T-cell (primary cell): ENCODE data around the gene ZNF582. TPM values are rescaled to one million over a fixed set of nuclear protein-coding genes. Genes with fewer than 3 reads are reported as not detected.
"Not testable (repeated sequence)": the region's sequence is repeated elsewhere in the genome, so short reads cannot be mapped to it uniquely, and the experiment has no call there.

Experiments used
- ATAC-seq, 4 experiments: fragments of 200-7000 bp in 3 of 4; fragments of 150-1000 bp in 1 of 4; cut with Tn5 transposase; replicated peaks in 1 of 4; 1 replicate in 3 of 4; 2 replicates in 1 of 4; pipeline ENCODE4 v1.10.0; 2021; ENCODE audit warnings: moderate library complexity in 3 of 4, mild to moderate bottlenecking in 2 of 4, moderate number of reproducible peaks in 1 of 4
- CTCF ChIA-PET, 2 donors: fragments of 300-600 bp; sonication (Branson Sonifier 250); formaldehyde crosslinking; loops; one replicate each; lab custom pipeline; 2022; ENCODE audit warnings: antibody characterized with exemption in 2 of 2; lab: Charles Lee
- POLR2A ChIA-PET, 2 donors: fragments of 300-600 bp; sonication (Branson Sonifier 250); formaldehyde crosslinking; loops; one replicate each; lab custom pipeline; 2022; ENCODE audit warnings: antibody characterized with exemption in 2 of 2; lab: Charles Lee
- DNase-seq, 35 experiments: peaks; one replicate each; pipeline versions ENCODE4 v3.0.0 to v3.0.0-alpha.2; 2013 to 2023
- H3K27ac ChIP-seq: one replicate; pipeline ENCODE4 v1.5.1; 2013; ENCODE audit warnings: low read length
- H3K27me3 ChIP-seq, 2 experiments: replicated peaks in 1 of 2; 1 replicate in 1 of 2; 2 replicates in 1 of 2; pipeline versions ENCODE4 v1.6.1 to v1.7.0; 2013; ENCODE audit warnings: low read length in 1 of 2, mixed read lengths in 1 of 2; ENCODE audit not compliant: control insufficient read depth in 2 of 2, insufficient read depth in 2 of 2; ENCODE audit errors: extremely low read depth in 1 of 2
- H3K36me3 ChIP-seq, 2 donors: 1 replicate in 1 of 2; 2 replicates in 1 of 2; pipeline versions ENCODE4 v1.6.1 to v1.7.0; 2013; ENCODE audit warnings: low read length in 1 of 2; ENCODE audit not compliant: control insufficient read depth in 2 of 2, insufficient read depth in 1 of 2; ENCODE audit errors: extremely low read depth in 1 of 2
- H3K4me1 ChIP-seq, 2 experiments: 1 replicate in 1 of 2; 2 replicates in 1 of 2; pipeline versions ENCODE4 v1.6.1 to v1.7.0; 2013; ENCODE audit warnings: low read length in 2 of 2, mixed read lengths in 1 of 2; ENCODE audit not compliant: insufficient read depth in 2 of 2, control insufficient read depth in 1 of 2; ENCODE audit errors: extremely low read depth in 1 of 2
- H3K4me3 ChIP-seq, 2 donors: 1 replicate in 1 of 2; 2 replicates in 1 of 2; pipeline versions ENCODE4 v1.5.1 to v1.7.0; 2013; ENCODE audit warnings: mild to moderate bottlenecking in 2 of 2, low read length in 1 of 2, moderate library complexity in 1 of 2; ENCODE audit not compliant: control insufficient read depth in 1 of 2; ENCODE audit errors: extremely low read depth in 1 of 2
- H3K9me3 ChIP-seq: 2 replicates; pipeline ENCODE4 v1.7.0; 2013
- H3K27ac Mint-ChIP-seq, 2 donors: one replicate each; pipeline ENCODE4 v1.8.0; 2020 to 2021; ENCODE audit warnings: mild to moderate bottlenecking in 2 of 2, mixed read lengths in 2 of 2
- H3K27me3 Mint-ChIP-seq, 2 donors: one replicate each; pipeline ENCODE4 v1.8.0; 2021 to 2022; ENCODE audit warnings: mixed read lengths in 2 of 2
- H3K36me3 Mint-ChIP-seq: one replicate; pipeline ENCODE4 v1.8.0; 2021; ENCODE audit warnings: mixed read lengths
- H3K4me1 Mint-ChIP-seq, 3 donors: one replicate each; pipeline ENCODE4 v1.8.0; 2020 to 2022; ENCODE audit warnings: mixed read lengths in 3 of 3, mild to moderate bottlenecking in 1 of 3
- H3K4me3 Mint-ChIP-seq, 3 donors: one replicate each; pipeline ENCODE4 v1.8.0; 2020 to 2022; ENCODE audit warnings: mild to moderate bottlenecking in 3 of 3, mixed read lengths in 3 of 3, moderate library complexity in 3 of 3
- H3K9me3 Mint-ChIP-seq, 3 donors: one replicate each; pipeline ENCODE4 v1.8.0; 2020 to 2022; ENCODE audit warnings: mixed read lengths in 3 of 3
- WGBS: methylation state at CpG from one replicate; pipeline ENCODE4 v1.1.5; 2013; ENCODE audit warnings: missing lambda C conversion rate; ENCODE audit not compliant: insufficient coverage; 5-methylcytosine and 5-hydroxymethylcytosine counted together
- total RNA-seq, 35 experiments: library from RNA in 6 of 35; stranded (reverse) in 6 of 35; fragments of 120-200 nt in 1 of 35; gene quantifications; one replicate each; pipeline versions ENCODE4 v1.2.1 to v1.2.4 and lab custom pipeline; 2013 to 2026

Gene ZNF582
- total RNA-seq, 5 donors from 2014 or later (not counting 1 experiment from before 2014, with no cell fraction given), result 1.6 to 7.9 (median 6.0) TPM

DNA sequence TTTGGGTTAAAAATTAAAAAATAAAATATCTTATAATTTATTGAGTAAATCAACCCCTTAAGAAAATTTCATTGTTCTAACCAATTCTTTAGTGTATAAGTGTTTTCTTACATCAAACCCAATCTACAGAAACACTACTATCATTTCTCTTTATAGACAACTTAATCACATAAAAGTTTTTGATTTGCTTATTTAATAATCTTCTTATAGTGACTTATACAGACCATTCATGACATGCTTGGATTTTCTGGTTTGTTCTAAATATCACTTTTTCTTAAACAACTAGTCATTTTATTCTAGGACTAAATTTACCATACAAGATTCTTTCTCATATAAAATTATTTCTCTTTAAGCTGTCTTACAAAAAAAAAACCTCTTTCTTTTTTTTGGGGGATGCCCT, 51.4 kb downstream of the ZNF582 start:
- Mint-ChIP-seq H3K36me3 (peaks cover 7% of the 10 kb centered on the region), H3K27me3 (peaks cover 8 to 26% of the 10 kb centered on the region in 2 donors), H3K4me3 (no peak overlapping the region), H3K27ac (no peak overlapping the region), H3K9me3 (peaks cover 3 to 14% (median 7%) of the 10 kb centered on the region in 3 donors), H3K4me1 (no peaks in the 10 kb centered on the region)
- DNase-seq, result no peak
- CTCF ChIA-PET, result interaction anchor here in 1 of 2 donors (0.6 kb wide), 1 partner anchor 88 kb away, joined by 4 read pairs; no protein-coding TSS in a partner anchor
- no peaks in the 10 kb centered on the region for H3K9me3 ChIP-seq
- ATAC-seq, result no peak
- no peaks in the 10 kb centered on the region for H3K27me3 ChIP-seq
- H3K4me3 ChIP-seq, result no peak overlapping the region
- POLR2A ChIA-PET, result no interaction called here
- no peaks in the 10 kb centered on the region for H3K4me1 ChIP-seq
- H3K27ac ChIP-seq, result no peak overlapping the region
- H3K36me3 ChIP-seq, result no peaks in the 10 kb centered on the region

DNA sequence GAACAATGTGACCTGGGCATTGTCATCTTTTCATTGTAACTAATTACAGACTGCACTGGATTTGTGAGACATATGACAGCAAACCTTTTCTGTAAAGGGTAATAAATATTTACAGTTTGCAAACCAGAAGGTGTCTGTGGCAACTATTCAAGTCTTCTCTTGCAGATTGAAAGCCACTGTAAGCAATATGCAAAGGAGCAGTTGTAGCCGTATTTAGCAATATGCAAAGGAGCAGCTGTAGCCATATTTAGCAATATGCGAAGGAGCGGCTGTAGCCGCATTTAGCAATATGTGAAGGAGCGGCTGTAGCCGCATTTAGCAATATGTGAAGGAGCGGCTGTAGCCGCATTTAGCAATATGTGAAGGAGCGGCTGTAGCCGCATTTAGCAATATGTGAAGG, 54.3 kb downstream of the ZNF582 start:
- H3K4me1 Mint-ChIP-seq, H3K27me3 ChIP-seq, ATAC-seq, DNase-seq, POLR2A ChIA-PET, H3K4me3 Mint-ChIP-seq, H3K4me3 ChIP-seq, H3K36me3 ChIP-seq, H3K27ac ChIP-seq, H3K36me3 Mint-ChIP-seq, H3K9me3 ChIP-seq, H3K27ac Mint-ChIP-seq, CTCF ChIA-PET, H3K4me1 ChIP-seq: not testable (repeated sequence)
- Mint-ChIP-seq H3K9me3 (peaks cover 3 to 14% (median 7%) of the 10 kb centered on the region in 3 donors), H3K27me3 (peaks cover 8 to 26% of the 10 kb centered on the region in 2 donors)
- WGBS, result 100% methylated on average over 1 of the region's 10 CpGs

DNA sequence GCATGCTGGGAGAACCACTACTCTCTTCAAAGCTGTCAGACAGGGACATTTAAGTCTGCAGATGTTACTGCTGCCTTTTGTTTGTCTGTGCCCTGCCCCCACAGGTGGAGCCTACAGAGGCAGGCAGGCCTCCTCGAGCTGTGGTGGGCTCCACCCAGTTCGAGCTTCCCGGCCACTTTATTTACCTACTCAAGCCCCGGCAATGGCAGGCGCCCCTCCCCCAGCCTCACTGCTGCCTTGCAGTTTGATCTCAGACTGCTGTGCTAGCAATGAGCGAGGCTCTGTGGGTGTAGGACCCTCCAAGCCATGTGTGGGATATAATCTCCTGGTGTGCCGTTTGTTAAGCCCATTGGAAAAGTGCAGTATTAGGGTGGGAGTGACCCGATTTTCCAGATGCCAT, 56.3 kb downstream of the ZNF582 start:
- Mint-ChIP-seq H3K9me3 (peaks cover 2 to 11% (median 7%) of the 10 kb centered on the region in 3 donors), H3K27me3 (peaks cover 11 to 17% of the 10 kb centered on the region in 2 donors)
- CTCF ChIA-PET, DNase-seq, H3K27me3 ChIP-seq, ATAC-seq, H3K27ac ChIP-seq, H3K36me3 ChIP-seq, H3K4me1 Mint-ChIP-seq, H3K4me3 ChIP-seq, H3K4me3 Mint-ChIP-seq, H3K36me3 Mint-ChIP-seq, H3K9me3 ChIP-seq, POLR2A ChIA-PET, H3K4me1 ChIP-seq, H3K27ac Mint-ChIP-seq: not testable (repeated sequence)
- 50% methylated on average over 1 of the region's 8 CpGs for WGBS

GRCh38 chr19:56335371-56335770, 58.0 kb downstream of the ZNF582 start:
- H3K27me3 ChIP-seq, H3K9me3 ChIP-seq, H3K4me3 ChIP-seq, H3K36me3 ChIP-seq, H3K27ac Mint-ChIP-seq, DNase-seq, H3K4me3 Mint-ChIP-seq, H3K4me1 ChIP-seq, H3K36me3 Mint-ChIP-seq, H3K4me1 Mint-ChIP-seq, ATAC-seq, H3K27ac ChIP-seq: not testable (repeated sequence)
- ChIA-PET POLR2A (interaction anchor here in 1 of 2 donors (0.5 kb wide), 1 partner anchor 82 kb away, joined by 3 read pairs; no protein-coding TSS in a partner anchor), CTCF (interaction anchor here in 1 of 2 donors (3.1 kb wide), 1 partner anchor 82 kb away, joined by 78 read pairs; no protein-coding TSS in a partner anchor)
- Mint-ChIP-seq H3K27me3 (peaks cover 12 to 13% of the 10 kb centered on the region in 2 donors), H3K9me3 (peaks cover 2 to 11% (median 3%) of the 10 kb centered on the region in 3 donors)

- Histone ChIP-seq H3K27me3 (no peaks in the 10 kb centered on the region), H3K4me1 (no peaks in the 10 kb centered on the region), H3K9me3 (no peaks in the 10 kb centered on the region), H3K4me3 (no peak overlapping the region), H3K36me3 (no peaks in the 10 kb centered on the region), H3K27ac (no peak overlapping the region)
- POLR2A ChIA-PET, result interaction anchor here in 1 of 2 donors (0.6 kb wide), 1 partner anchor 12 kb away, joined by 3 read pairs; no protein-coding TSS in a partner anchor
- Mint-ChIP-seq H3K36me3 (no peaks in the 10 kb centered on the region), H3K27ac (no peak overlapping the region), H3K9me3 (peaks cover 0 to 8% (median 2%) of the 10 kb centered on the region in 3 donors), H3K4me1 (no peaks in the 10 kb centered on the region), H3K4me3 (no peak overlapping the region), H3K27me3 (peaks cover 9 to 10% of the 10 kb centered on the region in 2 donors)
- peak in 1 of 4 experiments; percentile 50 for ATAC-seq
- CTCF ChIA-PET, result interaction anchor here (0.8 to 3.1 kb wide), 16 partner anchors 14 to 701 kb away, joined by 3 to 78 read pairs (median 5); partner anchors contain the start of gene ZSCAN5A (in 1 of the 2)
- peak in 26 of 35 experiments; percentile 2 to 69 (median 26) for DNase-seq
These were observed 59.8 kb downstream of the ZNF582 start for GRCh38 chr19:56333506-56333905.

Other genes starting within 250 kb of the ZNF582 start
- gene GALP, start 217.5 kb downstream of the ZNF582 start, total RNA-seq, result not detected
- gene ZSCAN5B, start 195.8 kb downstream of the ZNF582 start, total RNA-seq, result not detected
- not detected for gene ZSCAN5C, start 191.3 kb downstream of the ZNF582 start, total RNA-seq
- not detected for gene EDDM13, start 120.8 kb downstream of the ZNF582 start, total RNA-seq
- gene ZSCAN5A, start 78.7 kb downstream of the ZNF582 start, total RNA-seq, result 10 to 100 TPM in 4 of 5 donors, 1 to 10 TPM in 1; 9.5 to 12.7 (median 11.1) TPM
- gene ZNF583, start 10.8 kb upstream of the ZNF582 start, total RNA-seq, result 10 to 100 TPM in 1 of 5 donors, 1 to 10 TPM in 4; 3.3 to 10.7 (median 7.8) TPM
- 1 to 10 TPM in 4 of 5 donors, under 1 TPM in 1; 0.56 to 5.2 (median 1.8) TPM for gene ZNF667, start 83.8 kb upstream of the ZNF582 start, total RNA-seq
- gene ZNF471, start 114.3 kb upstream of the ZNF582 start, total RNA-seq, result 1 to 10 TPM; 1.4 to 3.5 (median 2.2) TPM
- 10 to 100 TPM in 2 of 5 donors, 1 to 10 TPM in 3; 4.2 to 12.2 (median 9.8) TPM for gene ZFP28, start 145.4 kb upstream of the ZNF582 start, total RNA-seq
- gene ZNF470, start 173.9 kb upstream of the ZNF582 start, total RNA-seq, result 1 to 10 TPM; 1.5 to 7.2 (median 5.8) TPM
- 10 to 100 TPM in 1 of 5 donors, 1 to 10 TPM in 4; 5.1 to 10.4 (median 9.3) TPM for gene ZNF71, start 201.8 kb upstream of the ZNF582 start, total RNA-seq
- not detected for gene SMIM17, start 249.6 kb upstream of the ZNF582 start, total RNA-seq